GM19397 (cell line): ENCODE data around the gene MLLT3.

Experiments used
- ATAC-seq: cut with Tn5 transposase; IDR thresholded peaks from one replicate; pipeline ENCODE4 v1.9.1; 2021; ENCODE audit warnings: mild to moderate bottlenecking, moderate library complexity; ENCODE audit not compliant: unreplicated experiment

MLLT3 gene

DNA sequence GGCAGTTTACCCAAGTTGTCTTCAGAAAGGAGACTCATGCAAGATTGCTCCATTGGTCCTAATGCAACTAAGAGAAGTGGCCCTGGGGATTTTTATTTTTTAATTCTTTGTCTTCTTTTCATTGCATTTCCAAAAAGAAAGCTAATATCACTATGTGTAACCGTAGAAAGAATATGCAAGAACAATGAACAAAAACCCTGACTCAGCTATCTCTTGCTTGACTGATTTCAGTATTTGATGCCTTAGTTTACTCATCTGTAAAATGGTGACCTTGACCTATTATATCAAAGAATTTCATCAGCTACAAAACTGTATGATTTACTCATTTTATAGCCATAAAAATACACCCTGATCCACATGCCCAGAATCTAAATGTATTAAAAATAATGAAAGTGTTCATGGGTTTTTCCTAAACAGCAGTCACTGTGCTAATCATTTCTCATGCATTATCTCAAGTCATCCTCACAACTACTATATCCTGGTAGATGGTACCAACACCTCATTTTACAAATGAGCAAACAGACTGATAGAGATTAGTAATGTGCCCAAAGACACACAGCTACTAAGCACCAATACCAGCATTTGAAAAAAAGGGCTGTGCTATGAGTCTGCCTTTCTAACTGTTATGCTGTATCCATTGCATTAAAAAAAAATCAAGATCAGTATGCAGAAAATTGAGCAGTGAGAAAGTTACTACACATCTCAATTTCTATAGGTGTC is 185.7 kb downstream of the MLLT3 start:
- no peak for ATAC-seq

DNA sequence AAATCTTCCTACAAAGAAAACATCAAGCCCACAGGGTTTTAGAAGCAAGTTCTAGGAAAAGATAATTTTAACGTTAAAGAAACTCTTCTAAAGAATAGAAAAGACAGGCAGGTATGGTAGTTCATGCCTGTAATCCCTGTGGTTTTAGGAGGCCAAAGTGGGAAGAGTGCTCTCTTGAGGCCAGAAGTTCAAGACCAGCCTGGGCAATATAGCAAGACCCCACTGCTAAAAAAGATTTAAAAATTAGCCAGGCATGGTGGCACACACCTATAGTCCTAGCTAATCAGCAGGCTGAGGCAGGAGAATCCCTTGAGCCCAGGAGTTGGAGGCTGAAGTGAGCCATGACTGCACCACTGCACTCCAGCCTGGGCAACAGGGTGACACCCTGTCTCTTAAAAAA is 193.3 kb downstream of the MLLT3 start:
- ATAC-seq, result no peak

DNA sequence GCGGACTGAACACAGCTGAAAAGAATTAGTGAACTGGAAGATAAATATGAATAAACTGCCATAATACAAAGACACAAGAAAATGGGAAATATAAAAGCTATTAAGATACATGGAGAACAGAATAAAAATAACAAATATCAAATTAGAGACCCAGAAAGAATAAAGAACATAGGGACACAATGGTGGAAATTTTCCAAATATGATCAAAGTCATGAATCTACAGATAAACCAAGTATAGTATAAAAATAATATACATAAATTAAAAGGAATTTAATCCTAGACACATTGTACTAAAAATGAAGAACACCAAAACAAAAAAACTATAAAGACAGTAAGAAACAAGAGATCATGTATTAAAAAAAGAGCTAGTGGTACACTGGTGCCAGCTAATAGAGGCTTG is 194.9 kb downstream of the MLLT3 start:
- no peak for ATAC-seq

DNA sequence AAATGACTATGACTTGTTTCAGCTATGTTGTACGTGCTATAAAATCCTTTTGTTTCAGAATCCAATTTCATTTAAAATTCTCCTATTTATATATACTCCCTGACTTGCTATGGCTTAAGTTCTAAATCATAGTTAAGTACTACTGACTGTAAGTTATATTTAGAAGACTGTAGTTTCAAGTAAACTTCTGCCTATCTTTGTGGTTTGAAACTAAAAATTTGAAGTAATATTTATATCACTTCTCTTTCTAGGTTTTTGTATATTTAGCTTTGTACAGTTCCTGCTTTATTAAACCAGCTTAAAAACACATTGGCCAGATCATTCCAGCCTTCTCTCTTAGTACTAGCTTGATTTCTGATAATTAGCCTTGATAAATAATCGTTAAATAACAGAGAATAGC is 196.3 kb downstream of the MLLT3 start:
- no peak for ATAC-seq

GRCh38 chr9:20419533-20419932 is 202.8 kb downstream of the MLLT3 start:
- no peak for ATAC-seq

- no peak for ATAC-seq
These were observed 203.8 kb downstream of the MLLT3 start for GRCh38 chr9:20418485-20418884.

- no peak for ATAC-seq
These were observed 204.8 kb downstream of the MLLT3 start for GRCh38 chr9:20417373-20418080.

DNA sequence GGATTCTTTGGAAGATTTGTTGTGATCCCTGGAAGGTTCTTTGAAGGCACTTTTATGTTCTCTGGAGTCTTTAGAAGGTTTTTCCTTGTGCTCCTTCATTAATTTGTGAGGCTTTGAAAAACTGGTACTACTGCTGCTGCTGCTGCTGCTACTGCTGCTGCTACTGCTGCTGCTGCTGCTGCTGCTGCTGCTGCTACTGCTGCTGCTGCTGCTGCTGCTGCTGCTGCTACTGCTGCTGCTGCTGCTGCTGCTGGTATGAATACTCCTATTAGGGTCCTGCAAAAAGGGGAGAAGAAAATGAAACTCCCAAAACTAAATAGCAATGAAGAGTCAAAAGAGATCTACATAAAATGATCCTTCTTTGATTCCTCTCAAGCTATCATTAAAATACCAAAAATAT is 208.1 kb downstream of the MLLT3 start:
- ATAC-seq, result no peak

GRCh38 chr9:20409321-20410092 is 212.8 kb downstream of the MLLT3 start:
- ATAC-seq, result no peak

DNA sequence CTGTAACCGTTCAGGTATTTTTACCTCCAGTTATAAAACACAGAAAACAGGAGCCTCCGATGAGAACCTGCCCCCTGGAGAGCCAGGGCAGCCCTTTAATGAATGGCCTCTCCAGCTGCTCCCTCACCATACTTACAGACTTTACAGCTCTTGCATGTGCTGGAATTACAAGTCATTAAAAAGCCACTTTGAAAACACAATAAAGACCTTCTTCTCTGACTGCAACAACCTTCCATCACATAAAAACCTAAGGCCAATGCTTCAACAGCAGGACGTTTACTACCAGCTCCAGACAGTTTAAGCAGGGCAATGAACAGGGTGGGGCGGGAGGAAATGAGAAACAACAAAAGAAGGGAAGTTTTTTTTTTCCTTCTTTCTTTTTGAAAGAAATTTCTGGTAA is 213.8 kb downstream of the MLLT3 start:
- no peak for ATAC-seq

- ATAC-seq, result no peak
These were observed 215.3 kb downstream of the MLLT3 start for GRCh38 chr9:20407013-20407412.

DNA sequence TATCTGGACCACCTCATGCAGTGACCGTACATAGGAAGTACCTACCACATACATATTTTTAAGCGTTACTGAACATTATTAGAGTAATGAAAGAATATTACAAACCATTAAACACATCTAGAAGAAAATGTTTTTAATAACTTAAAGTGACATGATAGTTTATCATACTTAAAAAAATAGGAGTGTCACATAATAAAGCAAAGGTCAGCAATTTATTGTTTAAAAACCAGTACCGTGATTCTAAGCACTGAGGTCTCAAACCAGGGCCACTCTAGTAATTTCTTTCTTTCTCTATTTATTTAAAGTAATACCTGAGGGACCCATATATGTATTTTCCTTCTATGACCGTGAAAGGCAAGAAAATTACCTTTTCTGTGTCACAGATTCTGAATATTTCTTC is 216.0 kb downstream of the MLLT3 start:
- no peak for ATAC-seq

DNA sequence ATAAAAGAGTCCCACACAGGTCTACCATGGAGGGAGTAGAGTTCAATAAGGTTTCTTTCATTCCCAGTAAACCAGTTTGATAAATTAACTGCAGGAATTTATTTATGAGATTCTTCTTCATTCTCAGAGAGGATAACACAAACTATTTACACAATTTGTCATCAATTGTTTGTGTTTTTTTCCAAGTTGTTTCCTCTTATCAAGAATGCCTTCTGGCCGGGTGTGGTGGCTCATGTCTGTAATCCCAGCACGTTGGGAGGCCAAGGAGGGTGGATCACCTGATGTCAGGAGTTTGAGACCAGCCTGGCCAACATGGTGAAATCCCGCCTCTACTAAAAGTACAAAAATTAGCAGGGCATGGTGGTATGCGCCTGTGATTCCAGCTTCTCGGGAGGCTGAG is 216.7 kb downstream of the MLLT3 start:
- ATAC-seq, result no peak

DNA sequence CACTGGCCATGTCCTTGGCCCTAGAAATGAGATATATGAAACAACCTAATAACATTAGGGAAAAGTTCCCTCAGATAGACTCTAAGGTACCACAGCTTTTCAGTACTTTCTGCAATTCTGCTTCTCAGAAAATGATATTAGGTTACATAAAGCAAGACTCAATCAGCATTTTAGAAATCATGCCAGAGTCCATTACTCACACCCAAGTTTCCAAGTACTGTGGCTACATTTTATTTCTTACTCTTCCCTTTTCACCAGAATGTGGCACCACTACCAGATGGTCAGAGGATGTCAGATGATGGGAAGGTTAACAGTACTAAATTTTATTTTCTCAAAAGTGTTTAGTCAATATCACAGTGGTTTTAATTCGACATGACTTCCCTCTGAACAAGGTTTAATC is 217.2 kb downstream of the MLLT3 start:
- ATAC-seq, result no peak

- no peak for ATAC-seq
These were observed 218.0 kb downstream of the MLLT3 start for GRCh38 chr9:20404192-20404813.

- ATAC-seq, result no peak
These were observed 219.0 kb downstream of the MLLT3 start for GRCh38 chr9:20403346-20403745.

DNA sequence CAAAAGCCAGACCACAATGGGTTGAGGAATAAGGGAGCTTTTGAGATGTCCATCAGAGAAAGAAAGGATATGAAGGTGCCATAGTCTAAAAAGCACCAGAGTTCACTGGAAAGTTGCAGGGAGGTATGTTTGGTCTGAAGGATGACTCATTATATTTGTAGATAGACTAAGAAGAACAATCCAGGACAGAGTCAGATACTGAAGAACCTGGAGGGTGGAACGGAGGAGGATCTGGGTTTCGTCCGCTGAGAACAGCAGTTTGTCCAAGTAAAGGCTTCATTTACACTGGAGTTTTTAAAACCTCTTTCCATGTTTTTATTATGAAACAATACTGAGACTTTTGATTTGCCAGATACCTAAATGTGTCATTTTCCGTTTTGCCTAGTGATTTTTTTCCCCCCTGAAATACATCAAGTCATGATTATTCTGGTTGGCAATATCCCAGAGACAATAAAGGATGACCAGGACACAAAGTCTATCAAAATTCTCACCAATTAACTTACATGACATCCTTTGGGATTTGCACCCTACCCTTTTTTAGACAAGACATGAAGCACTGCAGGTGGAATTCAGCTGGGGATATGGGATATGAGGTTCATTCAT is 219.9 kb downstream of the MLLT3 start:
- ATAC-seq, result no peak

DNA sequence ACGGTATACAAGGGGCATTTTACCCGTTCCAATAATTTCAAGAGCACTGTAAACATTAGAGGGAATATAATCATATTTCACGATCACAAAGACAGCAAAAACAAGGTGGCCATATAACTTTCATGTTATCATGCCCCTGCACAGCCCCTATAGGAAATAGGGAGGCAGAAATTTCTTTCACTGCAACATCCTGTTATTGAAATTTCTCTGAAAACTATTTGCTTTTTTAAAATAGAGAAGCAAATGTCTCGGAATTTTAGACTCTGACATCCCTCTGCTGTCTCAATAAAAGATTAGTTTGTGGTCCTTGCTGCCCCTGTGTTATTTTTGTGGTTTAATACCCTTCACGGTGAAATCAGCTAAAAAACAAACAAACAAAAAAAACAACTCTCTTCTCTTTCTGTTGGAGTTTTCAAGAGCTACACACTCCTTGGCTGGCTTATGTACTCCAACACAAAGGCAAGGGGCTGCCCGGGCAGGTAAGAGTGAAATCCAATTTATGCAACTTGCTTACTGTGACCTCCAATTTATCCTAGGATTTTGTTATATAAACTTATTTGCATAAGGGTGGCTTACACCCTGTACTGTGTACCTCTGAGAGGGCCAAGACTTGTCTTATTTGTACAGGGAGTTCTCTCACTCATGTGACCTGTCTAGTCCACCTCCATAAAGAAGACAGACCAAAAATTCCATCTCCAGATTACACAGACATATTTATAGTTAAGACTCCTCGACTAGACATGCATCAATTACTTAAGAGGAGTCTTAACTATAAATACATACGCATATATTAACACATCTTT is 223.6 kb downstream of the MLLT3 start:
- ATAC-seq, result no peak

DNA sequence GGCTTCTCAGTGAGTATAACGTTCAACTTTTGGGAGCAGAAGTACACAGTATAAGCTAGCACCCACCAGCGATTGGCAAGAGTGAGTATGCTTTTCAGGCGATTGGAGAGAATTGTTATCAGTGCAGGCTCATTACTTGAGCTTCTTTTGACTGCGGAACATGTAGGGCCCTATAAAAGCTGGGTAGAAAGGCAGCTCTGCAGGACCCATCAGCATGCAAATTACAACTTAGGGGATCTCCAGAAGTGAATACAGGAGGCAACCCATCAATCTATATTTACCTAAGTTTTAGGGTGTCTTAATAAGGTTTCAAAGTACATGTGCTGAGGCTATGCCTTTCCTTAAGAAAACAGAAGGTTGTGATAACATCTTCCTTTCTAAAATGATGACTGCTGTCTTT is 225.0 kb downstream of the MLLT3 start:
- ATAC-seq, result no peak

DNA sequence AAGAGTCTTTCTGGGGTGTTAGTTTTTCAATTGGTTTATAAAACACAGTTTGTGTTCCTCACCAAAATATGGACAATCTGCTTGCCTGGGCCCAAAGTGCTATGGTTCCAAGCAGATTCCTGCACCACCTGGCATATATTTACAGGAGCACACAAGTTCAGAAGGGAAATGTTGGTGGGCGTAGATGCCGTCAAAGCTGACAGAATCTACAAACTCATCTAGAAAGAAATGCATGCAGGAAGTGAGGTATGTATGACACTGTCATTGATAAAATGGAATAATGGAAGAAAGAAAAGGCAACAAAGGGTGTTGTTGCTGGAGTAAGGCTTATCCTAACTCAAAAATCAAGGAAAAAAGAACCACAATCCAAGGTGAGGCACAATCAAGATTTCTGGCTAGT is 225.8 kb downstream of the MLLT3 start:
- no peak for ATAC-seq
